Kidney (tissue), 14 donors: ENCODE results near the gene SRP14. TPM values are rescaled to one million over a fixed set of nuclear protein-coding genes. Genes with fewer than 3 reads are reported as not detected.

Experiments used
- DNase-seq, 5 donors: peaks; one replicate each; pipeline ENCODE4 v3.0.0-alpha.2; 2013 to 2020
- FAIRE-seq: peaks from 2 replicates; lab custom pipeline; 2012; peaks lifted over from hg19 to GRCh38; lab: Jason Lieb, UNC
- H3K27ac ChIP-seq, 2 donors: one replicate each; pipeline ENCODE4 v1.7.0; 2013; ENCODE audit warnings: low read depth in 2 of 2, low read length in 2 of 2, inconsistent platforms in 1 of 2
- H3K27me3 ChIP-seq: one replicate; pipeline ENCODE4 v1.7.1; 2013; ENCODE audit warnings: low read length, inconsistent platforms; ENCODE audit not compliant: control insufficient read depth, insufficient read depth
- H3K36me3 ChIP-seq, 3 donors: one replicate each; pipeline versions ENCODE4 v1.7.0 to v1.7.1; 2013; ENCODE audit warnings: low read length in 3 of 3, control low read depth in 1 of 3, inconsistent platforms in 1 of 3; ENCODE audit not compliant: insufficient read depth in 3 of 3, control insufficient read depth in 2 of 3
- H3K4me1 ChIP-seq, 3 donors: one replicate each; pipeline versions ENCODE4 v1.7.0 to v1.7.1; 2013; ENCODE audit warnings: low read length in 3 of 3, inconsistent platforms in 1 of 3, low read depth in 1 of 3; ENCODE audit not compliant: control insufficient read depth in 2 of 3, insufficient read depth in 2 of 3
- H3K4me3 ChIP-seq, 3 donors: one replicate each; pipeline versions ENCODE4 v1.7.0 to v1.8.1; 2013; ENCODE audit warnings: low read length in 3 of 3, control low read depth in 1 of 3, inconsistent platforms in 1 of 3
- H3K9ac ChIP-seq, 3 donors: one replicate each; pipeline versions ENCODE4 v1.7.0 to v1.7.1; 2013; ENCODE audit warnings: low read length in 3 of 3, control low read depth in 1 of 3, inconsistent platforms in 1 of 3
- H3K9me3 ChIP-seq, 3 donors: one replicate each; pipeline versions ENCODE4 v1.7.0 to v1.7.1; 2013; ENCODE audit warnings: low read length in 3 of 3, control low read depth in 1 of 3, inconsistent platforms in 1 of 3; ENCODE audit not compliant: control insufficient read depth in 2 of 3, insufficient read depth in 1 of 3
- CTCF ChIP-seq: IDR thresholded peaks from 3 replicates; pipeline ENCODE4 v1.5.1; 2012; ENCODE audit warnings: mild to moderate bottlenecking, moderate library complexity, borderline replicate concordance; ENCODE audit not compliant: insufficient read depth; ENCODE audit errors: extremely low read depth
- intact Hi-C: fragments of 100-400 bp; cut with DNase I; formaldehyde crosslinking; loops from one replicate; pipeline ENCODE4 v1.11.1; 2022
- polyA plus RNA-seq: library from polyadenylated mRNA; stranded (reverse); fragments of 350-450 nt; fragmentation: Illumina TruSeq; extraction: RNeasy Lipid Tissue Mini Kit (QIAGEN cat#74804); gene quantifications from one replicate; pipeline ENCODE4 v1.2.3, GENCODE V29; 2014; ENCODE audit warnings: low read depth, low replicate concordance; ENCODE audit not compliant: insufficient read depth
- total RNA-seq: library from RNA; stranded (reverse); fragmentation: NEBNext Ultra II Directional; extraction: Animal tissue kit (Norgen Biotek cat#: 25700); gene quantifications from one replicate; pipeline ENCODE4 v1.2.1, GENCODE V29; 2021
- donor health status: control.
- donor health status: control.
- donor health status: control.
- donor health status: control.
- donor health status: control.
- donor health status: DM: yes; HTN: yes; CAD: no.
- donor health status: Normal renal cell carcinoma (clear cell type).

Gene SRP14
- total and polyA plus RNA-seq, 2 donors from 2014 or later, result 190 to 867 TPM

GRCh38 chr15:40050788-40051470 lies 11.9 kb upstream of the SRP14 start:
- DNase-seq, result peak in 1 of 5 donors; percentile 50
- no peak overlapping the region for H3K27ac ChIP-seq
- no peaks in the 10 kb centered on the region for H3K9me3 ChIP-seq
- FAIRE-seq, result no peak
- no peaks in the 10 kb centered on the region for H3K27me3 ChIP-seq
- peaks cover 8 to 27% (median 8%) of the 10 kb centered on the region in 3 donors for H3K4me1 ChIP-seq
- no peak overlapping the region for H3K4me3 ChIP-seq
- no peaks in the 10 kb centered on the region for H3K36me3 ChIP-seq
- no peak overlapping the region for H3K9ac ChIP-seq
- intact Hi-C loops, result no loop called here
- TF ChIP-seq CTCF, result no peak

- peaks cover 3 to 28% (median 12%) of the 10 kb centered on the region in 3 donors for H3K4me1 ChIP-seq
Measured at GRCh38 chr15:40048926-40049475, 10.0 kb upstream of the SRP14 start.

DNA sequence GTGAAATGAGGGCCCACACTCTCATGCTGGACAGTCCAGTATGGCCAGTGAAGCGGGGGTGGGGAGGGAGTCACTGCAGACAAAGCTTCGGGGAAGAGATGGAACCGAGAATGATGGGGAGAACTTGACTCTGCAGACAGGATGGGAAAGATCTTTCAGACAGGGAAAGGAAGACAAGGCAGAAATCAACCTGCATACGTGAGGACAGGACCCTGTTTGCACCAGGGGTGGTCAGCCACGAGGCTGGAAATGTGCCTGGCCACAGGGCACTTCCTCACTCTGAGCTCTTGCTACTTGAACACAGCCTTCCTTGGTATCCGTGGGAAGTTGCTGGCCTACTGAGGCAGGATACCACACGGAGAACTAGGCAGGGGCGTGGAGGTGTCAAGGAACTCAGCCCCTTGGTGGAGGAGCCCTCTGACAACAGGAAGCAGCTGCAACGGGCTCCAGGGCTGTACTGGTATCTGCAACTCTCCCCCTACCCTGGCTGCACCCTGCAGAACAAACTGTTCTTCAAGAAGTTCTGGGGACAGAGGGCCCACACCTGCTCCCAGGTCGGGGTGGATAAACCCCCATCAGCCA lies 9.3 kb upstream of the SRP14 start:
- no peak for DNase-seq
- TF ChIP-seq CTCF, result no peak
- Histone ChIP-seq H3K27me3 (no peaks in the 10 kb centered on the region), H3K36me3 (no peaks in the 10 kb centered on the region), H3K9me3 (no peaks in the 10 kb centered on the region), H3K9ac (no peak overlapping the region), H3K4me1 (peaks cover 3 to 28% (median 12%) of the 10 kb centered on the region in 3 donors), H3K27ac (no peak overlapping the region), H3K4me3 (no peak overlapping the region)
- intact Hi-C loops, result loop anchor here (10.0 kb wide), 1 partner anchor 66 kb away; no protein-coding TSS in a partner anchor
- FAIRE-seq, result no peak

More at GRCh38 chr15:40048926-40049475, 10.0 kb upstream of the SRP14 start:
- FAIRE-seq, result no peak
- intact Hi-C loops, result loop anchor here (10.0 kb wide), 1 partner anchor 66 kb away; no protein-coding TSS in a partner anchor
- no peak for DNase-seq
- Histone ChIP-seq H3K4me3 (no peak overlapping the region), H3K27ac (no peak overlapping the region), H3K9me3 (no peaks in the 10 kb centered on the region), H3K27me3 (no peaks in the 10 kb centered on the region), H3K36me3 (no peaks in the 10 kb centered on the region), H3K9ac (no peak overlapping the region)
- no peak for TF ChIP-seq CTCF
